Body of pancreas (tissue), 4 donors: Measurements from ENCODE around the gene TMEM240. TPM values are rescaled to one million over a fixed set of nuclear protein-coding genes. Genes with fewer than 3 reads are reported as not detected.

Source experiments
- ATAC-seq: fragments of 150-250 bp; one replicate; pipeline ENCODE4 v1.9.1; 2016
- DNase-seq, 4 donors: peaks; one replicate each; pipeline ENCODE4 v3.0.0-alpha.2; 2019
- H3K27ac ChIP-seq, 4 donors: fragments of 200-600 bp; sonication (generic); 1 replicate in 3 of 4; 2 replicates in 1 of 4; pipeline versions ENCODE4 v1.5.1 to v1.6.1; 2016 to 2019; ENCODE audit warnings: mild to moderate bottlenecking in 1 of 4, mixed read lengths in 1 of 4, moderate library complexity in 1 of 4
- H3K27me3 ChIP-seq, 2 donors: fragments of 200-600 bp; sonication (generic); one replicate each; pipeline ENCODE4 v1.6.0; 2016; ENCODE audit warnings: mild to moderate bottlenecking in 1 of 2
- H3K36me3 ChIP-seq, 2 donors: fragments of 200-600 bp; sonication (generic); replicated peaks in 1 of 2; 2 replicates each; pipeline ENCODE4 v1.5.1; 2016; ENCODE audit warnings: low read depth in 2 of 2; ENCODE audit not compliant: insufficient read depth in 1 of 2
- H3K4me1 ChIP-seq: fragments of 200-600 bp; sonication (generic); one replicate; pipeline ENCODE4 v1.6.0; 2016
- H3K4me3 ChIP-seq, 2 donors: fragments of 200-600 bp; sonication (generic); 1 replicate in 1 of 2; 2 replicates in 1 of 2; pipeline ENCODE4 v1.5.1; 2016 to 2019
- H3K9me3 ChIP-seq, 3 donors: fragments of 200-600 bp; sonication (generic); 1 replicate in 2 of 3; 2 replicates in 1 of 3; pipeline ENCODE4 v1.5.1; 2016
- POLR2A ChIP-seq, 3 donors: fragments of 450-650 bp; IDR thresholded peaks; one replicate each; pipeline ENCODE4 v1.6.1; 2016; ENCODE audit warnings: antibody characterized with exemption in 3 of 3, mild to moderate bottlenecking in 2 of 3
- WGBS, 2 donors: methylation state at CpG; one replicate each; pipeline ENCODE4 v1.1.5; 2017; 5-methylcytosine and 5-hydroxymethylcytosine counted together
- intact Hi-C: fragments of 100-400 bp; cut with DNase I; formaldehyde crosslinking; loops from one replicate; pipeline ENCODE4 v1.15.1; 2023
- total RNA-seq, 2 donors: library from RNA; depleted of rRNA; stranded (reverse); fragments of >200 nt; gene quantifications; one replicate each; pipeline ENCODE4 v1.1.0, GENCODE V29; 2016
- TF ChIP-seq, protein P1 (sequence below), 7 experiments: fragments of 450-650 bp in 4 of 7; fragments of 200-600 bp in 3 of 7; sonication (generic) in 3 of 7; IDR thresholded peaks; one replicate each; pipeline ENCODE4 v1.5.1; 2016 to 2019; ENCODE audit warnings: antibody characterized with exemption in 7 of 7

The TMEM240 gene
- total RNA-seq, 2 donors from 2014 or later: 1.0 to 3.6 TPM

DNA sequence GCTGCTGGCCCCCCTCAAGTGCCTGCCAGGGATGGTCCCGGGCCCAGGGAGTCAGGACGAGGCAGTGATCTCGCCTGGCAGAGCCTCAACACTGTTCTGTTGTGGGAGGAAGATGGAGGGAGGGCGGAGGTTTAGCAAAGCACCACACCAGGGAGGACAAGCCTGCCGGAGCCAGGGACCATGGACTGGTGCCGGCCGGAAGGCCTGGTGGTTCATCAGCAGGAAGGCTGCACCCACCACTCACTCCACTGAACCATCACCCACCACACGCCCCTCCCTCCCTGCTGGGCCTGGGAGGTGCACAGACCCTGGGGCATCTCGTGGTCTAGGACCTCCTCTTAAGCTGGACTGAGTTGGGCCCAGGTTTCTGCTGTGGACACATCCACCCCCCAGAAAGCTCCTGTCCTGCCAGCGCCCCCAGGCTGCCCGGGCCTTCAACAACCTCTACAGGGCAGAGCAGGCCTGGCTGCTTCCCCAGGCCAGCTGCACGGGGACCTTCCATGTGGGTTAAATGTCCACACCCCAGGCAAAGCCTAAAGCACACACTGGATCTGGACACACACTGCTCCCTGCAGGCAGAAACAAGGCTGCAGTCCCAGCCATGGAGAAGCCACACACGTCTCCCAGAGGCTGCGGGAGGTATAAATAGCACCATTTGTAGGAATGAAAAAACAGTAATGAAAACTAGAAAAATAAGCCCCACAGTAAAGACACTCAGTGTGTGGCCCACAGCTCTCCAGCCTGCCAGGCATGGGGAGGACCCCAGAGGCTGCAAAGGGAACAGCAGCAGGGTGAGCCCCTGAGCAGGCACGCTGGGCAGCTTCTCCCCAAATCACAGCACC, 10.4 kb upstream of the TMEM240 start:
- H3K27ac ChIP-seq: peak overlapping the region in 2 of 4 donors; percentile 18 to 48
- intact Hi-C loops: no loop called here
- no peak overlapping the region for H3K4me3 ChIP-seq
- H3K9me3 ChIP-seq: no peaks in the 10 kb centered on the region
- H3K27me3 ChIP-seq: no peaks in the 10 kb centered on the region
- no peaks in the 10 kb centered on the region for H3K36me3 ChIP-seq
- TF ChIP-seq POLR2A (IDR thresholded peaks at IDR 0.05): no peak
- TF ChIP-seq, protein P1, sequence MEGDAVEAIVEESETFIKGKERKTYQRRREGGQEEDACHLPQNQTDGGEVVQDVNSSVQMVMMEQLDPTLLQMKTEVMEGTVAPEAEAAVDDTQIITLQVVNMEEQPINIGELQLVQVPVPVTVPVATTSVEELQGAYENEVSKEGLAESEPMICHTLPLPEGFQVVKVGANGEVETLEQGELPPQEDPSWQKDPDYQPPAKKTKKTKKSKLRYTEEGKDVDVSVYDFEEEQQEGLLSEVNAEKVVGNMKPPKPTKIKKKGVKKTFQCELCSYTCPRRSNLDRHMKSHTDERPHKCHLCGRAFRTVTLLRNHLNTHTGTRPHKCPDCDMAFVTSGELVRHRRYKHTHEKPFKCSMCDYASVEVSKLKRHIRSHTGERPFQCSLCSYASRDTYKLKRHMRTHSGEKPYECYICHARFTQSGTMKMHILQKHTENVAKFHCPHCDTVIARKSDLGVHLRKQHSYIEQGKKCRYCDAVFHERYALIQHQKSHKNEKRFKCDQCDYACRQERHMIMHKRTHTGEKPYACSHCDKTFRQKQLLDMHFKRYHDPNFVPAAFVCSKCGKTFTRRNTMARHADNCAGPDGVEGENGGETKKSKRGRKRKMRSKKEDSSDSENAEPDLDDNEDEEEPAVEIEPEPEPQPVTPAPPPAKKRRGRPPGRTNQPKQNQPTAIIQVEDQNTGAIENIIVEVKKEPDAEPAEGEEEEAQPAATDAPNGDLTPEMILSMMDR (IDR thresholded peaks at IDR 0.05): peak in 5 of 7 experiments; percentile 19 to 43 (median 27)
- DNase-seq (peak in 2 of 4 donors; percentile 26 to 41), ATAC-seq (peak; percentile 55)
- peaks cover 17% of the 10 kb centered on the region for H3K4me1 ChIP-seq
- 57 to 58% methylated on average over 14 to 15 of the region's 15 CpGs for WGBS, 2 donors

GRCh38 chr1:1550087-1550486, 9.7 kb upstream of the TMEM240 start:
- ATAC-seq: no peak
- 75 to 78% methylated on average over 7 of the region's 7 CpGs for WGBS, 2 donors

DNA sequence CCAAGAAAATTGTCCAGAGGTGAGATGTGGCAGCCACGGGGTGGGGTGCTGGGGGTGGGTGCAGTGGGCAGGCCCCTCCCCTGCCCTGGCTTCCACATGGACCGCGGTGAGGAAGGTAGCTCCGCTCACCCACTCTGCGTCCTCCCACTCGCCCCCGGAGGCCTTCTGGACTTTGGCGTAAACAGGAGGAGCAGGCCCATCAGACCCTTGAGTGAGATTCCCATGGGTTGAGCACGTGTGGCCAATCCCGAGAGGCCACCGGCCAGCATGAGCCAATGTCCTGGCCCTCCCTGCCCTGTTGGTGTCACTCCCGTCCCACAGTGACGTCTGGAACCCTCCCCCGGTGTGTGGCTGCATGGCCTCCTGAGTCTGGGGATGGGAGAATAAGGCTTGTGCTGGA, 8.2 kb upstream of the TMEM240 start:
- intact Hi-C loops: no loop called here
- TF ChIP-seq POLR2A (IDR thresholded peaks at IDR 0.05): no peak
- TF ChIP-seq, protein P1 (IDR thresholded peaks at IDR 0.05): no peak

More at GRCh38 chr1:1550087-1550486, 9.7 kb upstream of the TMEM240 start:
- Histone ChIP-seq H3K4me1 (peaks cover 17% of the 10 kb centered on the region), H3K36me3 (no peaks in the 10 kb centered on the region), H3K4me3 (no peak overlapping the region), H3K27me3 (no peaks in the 10 kb centered on the region), H3K27ac (no peak overlapping the region), H3K9me3 (no peaks in the 10 kb centered on the region)
- TF ChIP-seq POLR2A (IDR thresholded peaks at IDR 0.05): no peak
- TF ChIP-seq, protein P1 (IDR thresholded peaks at IDR 0.05): no peak
- no peak for DNase-seq
- intact Hi-C loops: no loop called here

DNA sequence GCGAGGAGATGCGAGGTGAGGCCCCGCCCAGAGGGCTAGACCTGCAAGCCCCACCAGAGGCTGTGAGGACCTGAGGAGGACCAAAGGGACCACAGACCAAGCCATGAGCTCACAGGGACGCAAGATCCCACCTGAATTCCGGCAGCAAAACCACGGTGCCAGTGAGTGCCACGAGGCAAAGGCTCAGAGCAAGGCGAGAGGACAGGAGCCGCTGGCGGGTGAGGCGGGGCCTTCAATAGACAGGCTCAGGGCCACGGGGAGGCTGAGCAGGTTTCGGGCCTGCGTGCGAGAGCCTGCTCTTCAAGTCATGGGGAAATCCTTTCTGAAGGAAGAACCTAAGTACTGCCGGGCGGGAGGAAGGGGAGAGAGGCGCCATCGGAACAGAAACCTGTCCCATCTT, 7.1 kb upstream of the TMEM240 start:
- DNase-seq: no peak
- ATAC-seq: no peak
- 91 to 94% methylated on average over 19 of the region's 19 CpGs for WGBS, 2 donors

More for the DNA sequence above, 8.2 kb upstream of the TMEM240 start:
- no peaks in the 10 kb centered on the region for H3K9me3 ChIP-seq
- WGBS, 2 donors: 82 to 88% methylated on average over 12 to 14 of the region's 14 CpGs
- no peak overlapping the region for H3K27ac ChIP-seq
- DNase-seq (no peak), ATAC-seq (no peak)
- H3K4me3 ChIP-seq: no peak overlapping the region
- H3K27me3 ChIP-seq: no peaks in the 10 kb centered on the region
- H3K4me1 ChIP-seq: peaks cover 17% of the 10 kb centered on the region
- H3K36me3 ChIP-seq: no peaks in the 10 kb centered on the region

More for the DNA sequence above, 7.1 kb upstream of the TMEM240 start:
- Histone ChIP-seq H3K27ac (no peak overlapping the region), H3K4me3 (no peak overlapping the region), H3K27me3 (no peaks in the 10 kb centered on the region), H3K36me3 (no peaks in the 10 kb centered on the region), H3K4me1 (peaks cover 17% of the 10 kb centered on the region), H3K9me3 (no peaks in the 10 kb centered on the region)
- intact Hi-C loops: no loop called here
- TF ChIP-seq, protein P1 (IDR thresholded peaks at IDR 0.05): no peak
- no peak for TF ChIP-seq POLR2A (IDR thresholded peaks at IDR 0.05)
